T-helper 9 cell (primary cell): ENCODE data around the gene SH3PXD2A.

Experiments
- DNase-seq: peaks from one replicate; pipeline ENCODE4 v3.0.0-alpha.2; 2020

The SH3PXD2A gene

GRCh38 chr10:103877861-103878260 lies 22.5 kb upstream of the SH3PXD2A start:
- no peak for DNase-seq

GRCh38 chr10:103876155-103876554 lies 20.8 kb upstream of the SH3PXD2A start:
- DNase-seq, result no peak

GRCh38 chr10:103874730-103875129 lies 19.4 kb upstream of the SH3PXD2A start:
- DNase-seq, result no peak

GRCh38 chr10:103872137-103872931 lies 17.0 kb upstream of the SH3PXD2A start:
- no peak for DNase-seq

- DNase-seq, result no peak
Observed at GRCh38 chr10:103871006-103871405, 15.6 kb upstream of the SH3PXD2A start.

DNA sequence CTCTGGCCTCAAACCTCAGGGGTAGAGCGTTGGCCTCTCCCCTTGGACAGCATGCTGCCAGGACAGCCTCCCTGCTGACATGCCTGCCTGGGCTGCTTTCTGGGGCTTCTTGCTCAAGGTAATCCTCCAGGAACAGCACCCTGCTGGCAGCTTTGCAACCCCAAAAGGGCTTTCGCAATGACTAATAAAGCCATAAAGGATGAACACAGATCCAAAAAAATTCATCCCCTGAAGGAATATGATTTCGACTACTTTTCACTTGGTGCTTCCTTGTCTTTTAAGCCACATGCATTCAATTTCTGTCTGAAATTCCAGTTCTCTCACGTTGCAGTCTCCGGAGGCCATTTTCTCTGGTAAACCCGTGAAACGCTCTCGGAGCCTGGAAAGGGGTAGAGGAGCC lies 15.1 kb upstream of the SH3PXD2A start:
- no peak for DNase-seq

- no peak for DNase-seq
Observed at GRCh38 chr10:103869336-103869735, 14.0 kb upstream of the SH3PXD2A start.

- DNase-seq, result no peak
Observed at GRCh38 chr10:103868200-103868599, 12.8 kb upstream of the SH3PXD2A start.

DNA sequence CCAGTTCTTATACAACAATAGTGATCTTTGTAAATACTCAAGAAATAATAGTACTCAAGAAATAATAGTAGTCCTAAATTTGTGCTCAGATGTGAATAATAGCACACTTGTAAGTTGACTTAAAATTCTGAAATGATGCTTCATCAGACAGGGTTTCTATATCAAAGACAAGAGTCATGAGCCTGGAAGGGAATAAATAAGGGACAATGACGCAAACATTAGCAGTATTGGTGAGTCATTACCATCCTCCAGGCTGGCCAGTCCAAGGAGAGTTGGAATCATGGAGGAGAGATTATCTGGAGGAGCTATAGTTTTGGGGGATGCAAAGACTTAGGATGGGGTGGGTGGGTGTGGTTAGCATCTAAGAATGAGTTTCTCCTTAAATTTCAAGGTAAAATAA lies 6.1 kb upstream of the SH3PXD2A start:
- no peak for DNase-seq

DNA sequence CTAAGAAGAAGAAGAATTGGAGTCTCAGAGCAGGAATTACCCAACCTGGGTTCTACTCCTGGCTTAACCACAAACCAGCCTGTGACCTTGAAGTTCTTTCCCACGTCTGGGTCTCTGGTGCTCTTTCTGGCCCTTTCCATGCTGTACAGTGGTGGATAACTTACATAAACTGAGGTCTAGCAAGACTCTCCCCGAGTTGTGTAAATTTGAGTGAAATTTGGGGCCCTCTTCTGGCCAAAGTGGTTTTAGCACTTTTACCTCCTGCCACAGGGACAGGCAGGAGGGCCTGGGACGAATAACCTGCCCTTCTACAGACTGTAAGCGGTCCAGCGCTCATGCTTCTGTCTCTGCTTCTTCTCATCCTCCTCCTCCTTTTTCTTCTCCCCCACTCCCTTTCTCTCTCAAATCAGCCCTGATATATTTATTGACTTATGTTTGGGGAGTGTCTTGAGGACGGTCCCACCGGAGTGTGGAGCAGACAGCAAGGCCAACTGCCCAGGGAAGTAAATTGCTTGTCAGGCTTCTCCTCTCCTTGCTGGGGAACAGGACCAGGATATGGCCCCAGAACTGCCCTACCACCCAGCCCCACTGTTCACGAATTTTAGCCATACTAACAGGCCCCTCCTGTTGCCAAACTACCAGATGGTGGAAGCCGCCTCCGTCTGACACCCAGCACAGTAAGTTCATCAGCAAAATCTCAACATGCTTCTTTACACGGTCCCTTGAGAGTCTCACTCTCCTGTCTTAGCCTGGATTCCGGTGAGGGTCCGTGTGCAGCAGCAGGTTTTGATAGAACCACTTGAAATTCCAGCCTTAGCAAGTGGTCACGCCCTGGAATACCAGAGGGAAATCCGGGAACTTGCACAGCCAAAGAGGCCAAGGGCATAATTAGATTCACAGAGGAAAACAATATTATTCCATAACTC lies 4.0 kb upstream of the SH3PXD2A start:
- DNase-seq, result peak; percentile 28

DNA sequence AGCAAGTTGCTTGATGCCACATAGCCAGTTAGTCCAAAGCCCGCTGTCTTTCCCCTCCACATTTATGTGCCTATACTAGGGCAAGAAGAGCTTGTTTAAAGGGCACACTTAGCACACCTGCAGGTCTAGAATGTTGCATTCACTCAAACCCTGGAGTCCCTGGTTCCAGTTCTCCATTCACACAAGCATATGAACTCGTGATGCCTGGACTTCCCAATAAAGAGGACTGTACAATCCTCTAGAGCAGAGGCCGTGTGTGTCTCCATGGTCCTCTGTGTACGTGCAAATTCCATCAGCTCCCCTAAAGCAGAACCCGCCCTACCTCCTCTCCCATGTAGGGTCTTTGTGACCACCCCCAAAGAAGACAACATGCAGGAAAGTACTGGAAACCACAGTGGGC lies 3.0 kb upstream of the SH3PXD2A start:
- DNase-seq, result no peak

DNA sequence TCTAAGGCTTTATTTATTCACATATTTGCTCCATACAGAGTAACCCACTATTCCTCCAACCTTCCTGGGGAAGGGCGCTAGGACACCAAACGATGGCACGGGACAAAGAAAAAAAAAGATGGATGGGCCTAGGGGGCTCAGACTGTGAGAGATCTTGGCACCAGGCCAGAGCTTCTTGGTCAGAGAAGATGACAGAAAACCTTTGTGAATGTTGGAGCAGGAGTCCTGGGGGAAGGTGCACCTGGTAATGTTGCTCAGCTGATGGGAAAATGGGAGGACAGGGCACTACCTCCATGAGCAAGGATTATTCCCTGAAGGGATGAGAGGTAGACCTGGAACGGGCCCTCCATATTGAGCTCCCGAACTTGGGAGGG lies 1.4 kb upstream of the SH3PXD2A start:
- no peak for DNase-seq

DNA sequence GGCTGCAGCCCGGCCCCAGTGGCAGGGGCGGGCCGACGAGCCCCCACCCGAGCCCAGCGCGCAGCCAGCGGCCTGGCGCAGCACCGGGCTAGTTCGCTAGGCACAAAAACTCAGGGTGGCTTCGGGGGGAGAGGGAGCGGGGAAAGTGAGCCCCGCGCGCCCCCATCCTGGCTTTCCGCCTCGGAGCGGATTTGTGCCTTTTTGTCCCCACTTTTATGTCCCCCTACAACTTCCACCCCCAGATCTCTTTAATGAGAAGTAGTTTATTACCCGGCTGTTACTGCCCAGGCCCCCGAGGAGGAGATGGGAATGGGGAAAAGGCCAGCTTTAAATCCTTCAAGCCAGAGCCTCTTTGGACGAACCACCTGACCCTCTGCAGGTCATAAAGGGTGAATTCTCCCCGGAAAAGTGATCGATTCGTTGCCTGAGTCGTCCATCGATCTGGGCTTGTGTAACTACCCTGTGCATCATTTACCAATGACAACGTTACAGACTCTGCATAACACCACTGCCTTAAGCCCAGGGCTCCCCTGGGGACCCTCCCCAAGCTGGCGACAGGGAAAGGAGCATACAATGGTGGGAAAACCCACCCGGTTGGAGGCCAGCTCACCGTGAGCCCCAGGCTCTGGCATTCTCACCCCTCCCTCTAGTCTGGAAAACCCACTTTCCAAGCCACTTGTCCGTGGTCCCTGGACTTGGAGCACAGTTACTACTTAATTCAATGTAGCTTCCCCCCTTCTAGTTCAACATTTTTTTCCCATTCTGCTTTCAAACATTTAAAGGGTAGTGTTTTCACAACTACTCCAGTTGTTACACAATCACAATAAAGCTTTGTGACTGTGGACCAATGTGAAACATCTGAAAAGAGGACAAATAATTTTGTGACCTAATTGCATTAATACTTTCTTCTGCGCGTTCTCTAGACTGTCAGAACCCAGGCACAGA lies 748 bp upstream of the SH3PXD2A start:
- no peak for DNase-seq

GRCh38 chr10:103854686-103855391 lies 537 bp downstream of the SH3PXD2A start:
- no peak for DNase-seq

DNA sequence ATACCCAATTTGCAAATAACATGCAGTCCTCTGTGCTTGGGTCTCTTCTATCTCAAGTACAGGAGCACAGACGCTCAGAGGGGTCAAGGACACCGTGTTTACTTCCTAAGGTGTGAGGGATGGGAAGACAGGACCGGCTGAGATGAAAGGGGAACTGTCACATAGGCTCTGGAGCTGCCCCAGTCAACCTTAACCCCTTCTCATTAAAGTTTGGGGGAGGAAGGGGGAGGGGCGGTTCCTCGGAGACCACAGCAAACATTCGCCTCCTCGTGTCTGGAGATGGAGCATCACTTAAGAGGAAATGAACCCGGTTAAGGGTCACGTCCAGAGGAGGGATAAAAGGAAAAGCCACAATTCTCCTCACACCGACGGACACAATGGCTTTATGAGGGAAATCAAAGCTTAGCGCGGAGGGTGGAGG lies 1.1 kb downstream of the SH3PXD2A start:
- DNase-seq, result no peak

GRCh38 chr10:103853428-103854264 lies 1.7 kb downstream of the SH3PXD2A start:
- DNase-seq, result no peak

DNA sequence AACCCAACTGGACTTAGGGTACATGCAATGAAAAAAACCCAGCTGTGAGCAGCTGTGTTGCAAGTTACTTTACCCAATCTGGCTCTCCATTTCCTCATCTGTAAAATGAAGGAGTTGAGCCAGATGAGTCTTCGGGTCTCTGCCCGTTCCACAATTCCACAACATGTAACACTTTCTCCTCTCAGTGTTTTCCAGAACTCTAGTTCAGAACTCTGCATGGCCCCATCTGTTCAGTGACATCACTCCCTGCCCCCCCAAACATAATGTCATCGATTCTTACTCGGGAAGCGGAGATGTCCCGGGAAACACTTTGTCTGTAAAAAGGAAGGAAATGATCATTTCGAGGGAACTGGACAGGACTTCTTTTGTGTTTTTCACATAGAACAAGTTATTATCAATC lies 2.5 kb downstream of the SH3PXD2A start:
- DNase-seq, result no peak

DNA sequence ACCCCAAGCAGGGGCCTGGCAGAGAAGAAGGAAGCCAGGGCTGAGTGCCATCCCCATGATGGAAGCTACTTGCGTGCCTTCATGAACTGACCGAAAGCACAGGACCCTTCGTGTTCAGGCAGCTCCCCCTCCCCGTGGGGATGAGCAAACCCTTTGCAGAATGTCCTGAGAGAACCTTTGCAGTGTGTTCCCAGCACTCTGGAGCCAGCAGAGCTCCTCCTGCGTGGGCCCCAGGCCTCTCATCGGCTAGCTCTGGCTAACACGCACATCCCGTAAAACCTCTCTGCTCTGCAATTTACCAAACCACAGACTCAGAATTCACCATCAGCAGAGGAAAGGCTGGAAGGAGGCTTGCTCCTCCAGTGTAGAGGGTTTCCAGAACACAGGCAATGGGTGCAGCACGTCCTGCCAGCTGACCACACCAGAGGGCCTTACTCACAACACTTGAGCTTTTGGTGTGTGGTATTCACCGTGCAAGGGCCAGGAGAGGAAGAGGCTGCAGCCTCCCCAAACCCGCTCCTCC lies 3.1 kb downstream of the SH3PXD2A start:
- no peak for DNase-seq

DNA sequence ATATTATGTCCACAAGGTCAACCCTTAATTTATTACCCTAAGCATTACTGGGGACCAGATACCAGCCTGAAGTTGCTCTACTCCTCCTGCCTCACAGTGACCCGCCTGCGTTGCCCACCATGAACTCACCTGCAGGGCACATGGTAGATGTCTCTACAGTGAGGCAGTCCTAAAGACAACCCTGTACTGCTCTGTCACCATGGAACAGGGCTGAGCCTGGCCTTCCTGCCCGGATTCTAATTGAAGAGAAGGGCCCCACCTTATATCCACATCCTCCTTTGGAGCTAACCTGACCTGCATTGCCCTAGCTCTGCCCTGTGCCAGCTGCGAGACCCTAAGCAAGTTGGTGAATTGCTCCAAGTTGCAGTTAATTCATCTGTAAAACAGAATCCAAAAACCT lies 4.1 kb downstream of the SH3PXD2A start:
- no peak for DNase-seq

GRCh38 chr10:103850572-103850895 lies 4.8 kb downstream of the SH3PXD2A start:
- no peak for DNase-seq
